ENCODE measurements around the gene ZNF664.

ZNF664 gene

DNA sequence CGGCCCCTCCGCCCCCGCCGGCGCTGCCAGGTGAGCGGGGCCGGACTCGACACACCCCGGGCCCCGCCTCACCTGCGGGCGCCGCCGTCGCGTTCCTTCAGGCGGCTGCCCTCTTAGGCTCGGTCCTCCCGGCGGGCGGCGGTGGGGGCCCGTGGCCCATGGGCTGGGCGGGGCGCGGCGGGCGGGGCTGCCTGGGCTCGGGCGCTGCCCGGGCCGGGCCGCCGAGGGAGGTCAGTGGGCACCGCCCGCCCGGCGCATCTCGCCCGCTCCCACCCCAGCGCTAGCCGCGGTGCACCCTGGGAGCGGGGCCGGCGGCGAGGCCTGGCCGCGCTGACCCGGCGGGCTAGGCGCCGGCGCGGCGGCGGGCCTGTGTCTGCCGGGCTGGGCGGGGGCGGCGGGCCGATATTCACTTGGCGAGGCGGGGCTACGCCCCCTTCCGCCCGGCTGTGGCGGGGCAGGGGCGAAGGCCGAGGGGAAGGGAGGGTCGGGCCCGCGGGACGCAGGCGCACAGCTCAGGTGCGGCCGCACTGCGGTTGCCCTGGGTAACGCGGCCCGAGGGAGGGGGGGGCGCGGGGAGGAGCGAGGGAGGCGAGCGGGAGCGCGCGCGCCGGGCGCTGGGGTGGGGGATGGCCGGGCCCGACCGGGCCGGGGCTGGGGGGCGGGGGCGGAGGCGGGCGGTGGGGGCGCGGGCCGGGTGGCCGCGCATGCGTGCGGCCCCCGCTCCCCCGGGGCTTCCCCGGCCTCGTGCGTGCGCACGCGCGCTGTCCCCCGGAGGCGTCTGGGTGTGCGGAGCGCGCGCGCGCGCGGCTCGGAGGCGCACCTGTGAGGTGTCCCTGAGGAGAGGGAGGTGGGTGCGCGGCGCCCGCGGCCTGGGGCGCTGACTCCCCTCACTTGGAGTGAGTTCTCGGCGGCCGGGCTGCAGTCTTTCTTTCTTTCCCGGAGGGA, at the start of gene ZNF664, which contains the start of gene CCDC92:
Gene ZNF664, plus strand, starts transcription at position 759 of the 945 bp plus-strand sequence. CDS start 38,930 bp downstream, outside the sequence.
Gene CCDC92, minus strand, starts transcription at position 375 of the 945 bp plus-strand sequence. CDS start 28,526 bp downstream, outside the sequence.
- DNase-seq (ENCODE audit: low spot score), result peak; percentile 99

GRCh38 chr12:123923927-123924326, 49.1 kb upstream of the ZNF664 start:
- DNase-seq (ENCODE audit: low spot score), result no peak

GRCh38 chr12:123924539-123924938, 48.5 kb upstream of the ZNF664 start:
- DNase-seq (ENCODE audit: low spot score), result no peak

DNA sequence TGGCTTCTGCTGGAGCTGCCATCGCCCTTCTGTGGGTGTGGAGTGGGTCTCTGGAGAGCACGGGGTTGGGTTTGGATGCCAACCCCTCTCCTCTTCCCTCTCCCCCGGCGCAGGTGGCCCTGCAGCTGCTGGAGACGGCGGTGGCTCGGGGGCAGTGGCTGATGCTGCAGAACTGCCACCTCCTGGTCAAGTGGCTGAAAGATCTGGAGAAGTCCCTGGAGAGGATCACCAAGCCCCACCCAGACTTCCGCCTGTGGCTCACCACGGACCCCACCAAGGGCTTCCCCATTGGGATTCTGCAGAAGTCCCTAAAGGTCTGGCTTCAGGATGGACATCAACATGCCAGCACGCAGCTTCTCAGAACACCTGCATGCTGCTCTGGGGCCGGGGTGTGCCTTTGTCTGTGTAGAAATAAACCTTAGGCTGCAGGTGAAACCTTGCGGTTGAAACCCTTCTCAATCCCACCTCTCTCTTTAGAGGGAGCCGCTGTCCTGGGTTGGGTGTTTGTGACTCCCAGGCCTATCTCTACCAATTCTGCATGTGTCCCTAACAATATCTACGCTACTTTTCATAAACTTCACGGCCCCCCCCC, 44.6 kb upstream of the ZNF664 start:
- DNase-seq (ENCODE audit: low spot score), result no peak

- DNase-seq (ENCODE audit: low spot score), result no peak
These were observed 44.1 kb upstream of the ZNF664 start for GRCh38 chr12:123928897-123929296.

GRCh38 chr12:123929946-123930583, 43.0 kb upstream of the ZNF664 start:
- no peak for DNase-seq (ENCODE audit: low spot score)

DNA sequence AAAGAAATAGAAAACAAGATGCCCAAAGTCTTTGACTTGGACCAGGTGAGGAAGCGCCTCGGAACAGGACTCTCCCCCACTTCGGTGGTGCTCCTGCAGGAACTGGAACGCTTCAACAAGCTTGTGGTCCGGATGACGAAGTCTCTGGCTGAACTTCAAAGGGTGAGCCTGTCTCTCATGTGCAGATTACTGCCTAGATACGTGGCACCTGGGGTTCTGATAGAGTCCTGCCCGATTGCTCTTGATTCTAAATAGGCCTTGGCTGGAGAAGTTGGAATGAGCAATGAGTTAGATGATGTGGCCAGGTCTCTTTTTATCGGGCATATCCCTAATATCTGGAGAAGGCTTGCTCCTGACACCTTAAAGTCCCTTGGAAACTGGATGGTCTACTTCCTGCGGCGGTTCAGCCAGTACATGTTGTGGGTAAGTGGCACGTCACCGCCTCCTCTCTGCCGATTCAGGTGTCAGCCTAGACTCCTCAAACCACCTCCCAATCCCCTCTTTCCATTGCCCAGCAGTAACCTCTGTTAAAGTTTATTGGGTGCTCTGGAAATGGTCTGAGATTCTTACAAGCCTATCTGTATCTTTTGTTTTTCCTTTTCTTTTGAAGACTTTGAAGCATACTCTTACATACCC, 41.2 kb upstream of the ZNF664 start:
- DNase-seq (ENCODE audit: low spot score), result no peak

GRCh38 chr12:123933214-123933613, 39.8 kb upstream of the ZNF664 start:
- DNase-seq (ENCODE audit: low spot score), result no peak

- DNase-seq (ENCODE audit: low spot score), result no peak
These were observed 38.9 kb upstream of the ZNF664 start for GRCh38 chr12:123934016-123934620.

DNA sequence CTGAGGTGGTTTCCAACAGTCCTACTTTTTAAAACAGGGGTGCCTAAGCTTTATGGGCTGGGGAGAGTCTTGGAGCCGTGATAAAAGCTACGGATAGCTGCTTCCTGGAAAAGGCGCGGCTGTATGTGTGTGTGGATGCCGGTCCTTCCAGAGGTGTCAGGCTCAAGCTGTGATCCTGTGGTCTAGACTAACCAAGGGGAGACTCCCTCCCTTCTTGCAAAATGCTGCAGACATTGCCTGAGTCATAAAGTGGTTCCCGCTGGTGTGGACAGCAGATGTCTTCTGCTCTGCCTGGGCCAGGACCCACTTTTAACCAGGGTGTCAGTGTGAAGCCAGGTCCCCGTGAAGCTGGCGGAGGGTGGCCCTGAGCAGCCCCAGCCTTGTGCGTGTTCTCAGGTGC, 38.2 kb upstream of the ZNF664 start:
- peak; percentile 69 for DNase-seq (ENCODE audit: low spot score)

DNA sequence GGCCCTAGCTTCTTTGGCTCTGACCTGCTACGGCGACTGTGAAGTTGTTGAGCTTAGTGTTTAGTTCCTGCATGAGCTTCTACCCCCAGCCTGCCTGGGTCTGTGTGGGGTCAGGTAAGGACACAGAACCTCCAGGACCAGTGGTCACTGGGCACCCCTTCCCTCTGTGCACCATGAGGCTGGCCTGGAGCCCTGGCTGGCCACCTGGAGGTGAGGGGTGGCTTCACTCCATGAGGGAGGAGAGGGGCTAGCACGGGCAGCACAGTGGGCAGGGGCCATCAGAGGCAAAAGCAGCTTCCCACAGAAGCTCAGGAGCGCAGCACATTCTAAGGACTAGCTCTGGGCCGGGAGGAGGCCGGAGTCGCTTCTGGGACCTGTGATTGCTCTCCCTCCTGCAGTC, 37.1 kb upstream of the ZNF664 start:
- no peak for DNase-seq (ENCODE audit: low spot score)

DNA sequence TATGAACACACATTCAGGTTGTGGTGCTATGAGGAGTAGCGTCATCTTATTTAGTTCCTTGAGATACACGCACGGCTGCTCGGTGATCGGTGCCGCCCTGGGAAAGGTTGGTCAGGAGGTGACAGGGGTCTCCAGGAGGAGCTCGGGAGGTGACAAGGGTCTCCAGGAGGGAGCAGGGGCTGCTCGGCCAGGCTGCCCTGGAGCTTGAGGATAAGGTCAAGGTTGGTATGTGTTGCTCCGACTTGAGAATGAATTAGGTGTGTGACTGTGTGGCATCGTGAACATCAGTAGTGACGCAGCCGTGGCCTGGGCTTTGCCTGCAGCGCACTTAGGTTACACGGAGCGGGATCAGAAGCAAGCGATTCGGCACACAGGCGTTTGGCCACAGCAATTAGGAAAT, 36.5 kb upstream of the ZNF664 start:
- DNase-seq (ENCODE audit: low spot score), result no peak

DNA sequence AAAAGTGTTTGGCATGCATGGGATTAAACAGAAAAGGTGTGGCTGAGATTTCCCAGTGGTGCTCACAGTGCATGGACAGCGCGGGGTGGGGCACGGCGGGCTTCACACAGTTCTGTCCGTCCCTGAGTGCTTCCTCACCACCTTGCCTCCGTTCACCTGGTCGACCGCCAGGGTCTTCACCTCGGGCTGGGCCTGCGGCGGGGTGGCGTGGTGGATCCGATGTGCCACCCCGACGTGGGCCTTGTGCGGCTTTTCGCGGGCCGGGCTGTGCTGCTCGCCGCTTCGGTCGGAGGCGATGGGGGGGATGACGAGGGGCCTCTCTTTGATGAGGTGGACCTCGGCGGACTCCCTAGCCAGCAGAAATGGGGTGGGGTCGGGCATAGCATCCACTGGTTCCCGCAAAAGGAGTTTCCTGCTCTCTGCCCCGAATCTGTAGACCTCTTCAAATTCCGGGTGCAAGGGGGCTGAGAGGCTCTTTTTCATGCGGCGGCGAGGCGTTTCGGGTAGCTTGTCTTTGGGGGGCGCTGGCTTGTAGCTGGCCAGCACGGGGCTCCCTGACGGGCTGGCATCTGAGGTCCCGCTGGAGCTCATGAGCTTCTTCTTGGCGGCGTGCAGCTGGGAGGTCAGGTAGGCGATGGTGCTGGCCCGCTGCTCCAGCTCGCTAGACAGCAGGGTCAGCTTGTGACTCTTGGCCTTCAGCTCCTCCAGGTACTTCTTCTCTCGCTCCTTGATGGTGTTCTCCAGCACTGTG, 35.9 kb upstream of the ZNF664 start:
- no peak for DNase-seq (ENCODE audit: low spot score)

DNA sequence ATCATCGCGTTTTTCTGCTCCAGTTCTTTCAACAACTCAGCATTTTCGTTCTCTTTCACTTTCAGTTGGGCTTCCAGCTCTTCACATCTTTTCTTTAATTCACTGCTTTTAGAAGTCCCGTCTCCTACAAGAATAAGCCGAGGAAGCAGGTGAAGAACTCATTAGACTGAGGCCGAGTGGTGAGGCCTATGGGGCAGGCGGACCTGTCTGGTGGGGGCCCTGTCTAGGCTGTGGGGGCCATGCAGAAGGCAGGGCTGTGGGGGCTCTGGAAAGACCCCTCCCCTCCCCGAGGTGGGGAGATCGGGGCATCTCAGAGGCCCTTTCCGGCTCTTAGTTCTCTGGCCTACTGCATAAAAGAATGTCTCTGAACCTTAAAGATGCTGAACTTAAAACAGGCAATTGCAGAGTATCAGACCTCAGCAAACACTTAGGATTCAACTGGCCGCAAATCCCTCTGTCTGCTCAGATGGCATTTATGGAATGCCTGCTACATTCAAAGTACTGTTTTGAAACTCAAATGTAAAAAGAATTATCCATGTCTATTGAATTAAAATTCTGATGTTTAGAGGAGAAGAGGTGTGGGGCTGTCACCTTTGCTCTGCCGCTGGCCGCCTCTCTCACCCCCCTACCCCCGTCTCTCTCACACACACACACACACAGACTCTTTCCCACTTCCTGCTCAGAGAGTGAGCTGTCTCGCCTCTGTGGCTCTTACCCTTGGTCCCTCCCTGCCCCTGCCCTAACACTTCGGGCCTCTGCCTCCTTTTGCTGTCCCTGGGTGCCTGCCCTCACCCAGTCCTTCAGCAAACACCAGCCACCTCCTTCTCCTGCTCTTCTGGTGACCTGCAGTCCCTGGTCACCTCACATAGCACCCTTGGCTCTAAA, 35.1 kb upstream of the ZNF664 start:
- DNase-seq (ENCODE audit: low spot score), result no peak

- DNase-seq (ENCODE audit: low spot score), result no peak
These were observed 34.1 kb upstream of the ZNF664 start for GRCh38 chr12:123938679-123939480.

- DNase-seq (ENCODE audit: low spot score), result no peak
These were observed 33.0 kb upstream of the ZNF664 start for GRCh38 chr12:123939716-123940626.

- no peak for DNase-seq (ENCODE audit: low spot score)
These were observed 32.4 kb upstream of the ZNF664 start for GRCh38 chr12:123940627-123940966.

DNA sequence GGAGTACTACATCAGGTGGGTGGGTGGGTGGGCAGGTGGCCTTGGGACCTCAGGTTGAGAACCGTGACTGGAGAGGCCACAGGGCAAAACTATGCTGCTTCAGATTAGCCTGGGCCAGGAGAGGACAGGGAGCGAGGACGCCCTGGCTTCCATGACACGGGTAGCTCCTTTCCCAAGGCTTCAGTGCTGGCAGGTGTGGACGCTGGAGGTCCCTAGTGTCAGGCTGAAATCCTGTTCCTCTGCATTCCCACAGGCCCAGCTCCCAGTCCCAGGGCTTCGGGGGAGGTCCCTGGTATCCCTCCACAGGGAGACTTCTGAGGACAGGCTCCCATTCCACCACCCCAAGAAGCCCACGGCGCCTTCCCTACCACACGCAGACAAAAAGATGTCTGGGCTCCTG, 32.0 kb upstream of the ZNF664 start:
- DNase-seq (ENCODE audit: low spot score), result no peak

Measured in AG08395 (cell line).